Neuronal stem cell (in vitro differentiated cells): Measurements from ENCODE around the gene SLC6A17.

Experiments
- DNase-seq: peaks from one replicate; pipeline ENCODE4 v3.0.0-alpha.2; 2013; ENCODE audit warnings: low spot score
- H2AFZ ChIP-seq: one replicate; pipeline ENCODE4 v1.6.1; 2013; ENCODE audit warnings: mild to moderate bottlenecking, low read length, inconsistent platforms
- H2AK5ac ChIP-seq: 2 replicates; pipeline ENCODE4 v1.6.1; 2013; ENCODE audit warnings: low read depth, mild to moderate bottlenecking, inconsistent platforms, low read length, moderate library complexity, mixed read lengths
- H2BK120ac ChIP-seq: 2 replicates; pipeline ENCODE4 v1.6.1; 2013; ENCODE audit warnings: low read depth, mild to moderate bottlenecking, inconsistent platforms, low read length, moderate library complexity, mixed read lengths
- H2BK12ac ChIP-seq: one replicate; pipeline ENCODE4 v1.6.1; 2013; ENCODE audit warnings: low read length, inconsistent platforms
- H2BK15ac ChIP-seq: 2 replicates; pipeline ENCODE4 v1.6.1; 2013; ENCODE audit warnings: mild to moderate bottlenecking, low read length, inconsistent platforms, mixed read lengths
- H2BK5ac ChIP-seq: one replicate; pipeline ENCODE4 v1.6.1; 2013; ENCODE audit warnings: inconsistent platforms, mild to moderate bottlenecking, low read length, moderate library complexity
- H3K14ac ChIP-seq: one replicate; pipeline ENCODE4 v1.6.1; 2013; ENCODE audit warnings: low read length, inconsistent platforms
- H3K18ac ChIP-seq: 2 replicates; pipeline ENCODE4 v1.6.1; 2013; ENCODE audit warnings: low read length, inconsistent platforms
- H3K23ac ChIP-seq: 2 replicates; pipeline ENCODE4 v1.6.1; 2013; ENCODE audit warnings: low read depth, mild to moderate bottlenecking, mixed read lengths, low read length, inconsistent platforms; ENCODE audit not compliant: poor library complexity
- H3K27ac ChIP-seq: replicated peaks from 3 replicates; pipeline ENCODE4 v1.5.1; 2013; ENCODE audit warnings: low read length, inconsistent platforms
- H3K27me3 ChIP-seq, 3 experiments: 2 replicates each; pipeline ENCODE4 v1.6.1; 2013; ENCODE audit warnings: low read length in 3 of 3, mild to moderate bottlenecking in 2 of 3, inconsistent platforms in 1 of 3, low read depth in 1 of 3, mixed read lengths in 1 of 3, moderate library complexity in 1 of 3; ENCODE audit not compliant: control insufficient read depth in 3 of 3, insufficient read depth in 3 of 3
- H3K36me3 ChIP-seq, 2 donors: replicated peaks in 1 of 2; 2 replicates each; pipeline ENCODE4 v1.6.1; 2013; ENCODE audit warnings: low read length in 2 of 2; ENCODE audit not compliant: control insufficient read depth in 2 of 2, insufficient read depth in 2 of 2
- H3K4ac ChIP-seq: 2 replicates; pipeline ENCODE4 v1.6.1; 2013; ENCODE audit warnings: inconsistent platforms, mild to moderate bottlenecking, low read length, moderate library complexity
- H3K4me1 ChIP-seq, 2 donors: 1 replicate in 1 of 2; 2 replicates in 1 of 2; pipeline ENCODE4 v1.6.1; 2013; ENCODE audit warnings: low read length in 2 of 2, low read depth in 1 of 2; ENCODE audit not compliant: control insufficient read depth in 2 of 2, insufficient read depth in 1 of 2
- H3K4me2 ChIP-seq: one replicate; pipeline ENCODE4 v1.6.1; 2013; ENCODE audit warnings: mild to moderate bottlenecking, low read length, inconsistent platforms; ENCODE audit not compliant: insufficient read depth, poor library complexity, severe bottlenecking
- H3K4me3 ChIP-seq, 2 donors: 2 replicates each; pipeline ENCODE4 v1.5.1; 2013; ENCODE audit warnings: low read length in 2 of 2, mild to moderate bottlenecking in 2 of 2, inconsistent platforms in 1 of 2, moderate library complexity in 1 of 2
- H3K79me1 ChIP-seq: one replicate; pipeline ENCODE4 v1.6.1; 2013; ENCODE audit warnings: low read depth, mild to moderate bottlenecking, inconsistent platforms, low read length, moderate library complexity
- H3K9ac ChIP-seq: one replicate; pipeline ENCODE4 v1.6.1; 2013; ENCODE audit warnings: mild to moderate bottlenecking, low read depth, low read length, inconsistent platforms; ENCODE audit not compliant: poor library complexity
- H3K9me3 ChIP-seq, 2 donors: replicated peaks in 1 of 2; 2 replicates each; pipeline versions ENCODE3 to v1.6.1; 2013; ENCODE audit warnings: low read length in 2 of 2, mild to moderate bottlenecking in 2 of 2, inconsistent platforms in 1 of 2, low read depth in 1 of 2, mixed read lengths in 1 of 2, moderate library complexity in 1 of 2; ENCODE audit not compliant: control insufficient read depth in 2 of 2, insufficient read depth in 1 of 2
- H4K8ac ChIP-seq: one replicate; pipeline ENCODE4 v1.6.1; 2013; ENCODE audit warnings: low read depth, mild to moderate bottlenecking, inconsistent platforms, low read length, moderate library complexity
- H4K91ac ChIP-seq: one replicate; pipeline ENCODE4 v1.6.1; 2013; ENCODE audit warnings: low read length, low read depth, mild to moderate bottlenecking, inconsistent platforms; ENCODE audit not compliant: poor library complexity
- WGBS, 2 donors: extraction: QIAGEN DNeasy Blood & Tissue Kit; methylation state at CpG; one replicate each; pipeline ENCODE4 v1.1.7; 2013; ENCODE audit warnings: missing lambda C conversion rate in 2 of 2, mixed read lengths in 1 of 2; ENCODE audit not compliant: insufficient read length in 2 of 2, insufficient replicate concordance in 1 of 2; ENCODE audit errors: extremely low coverage in 2 of 2; 5-methylcytosine and 5-hydroxymethylcytosine counted together

SLC6A17 gene

GRCh38 chr1:110215621-110216515, 65.6 kb downstream of the SLC6A17 start:
- Histone ChIP-seq H3K23ac (no peak overlapping the region), H3K79me1 (no peaks in the 10 kb centered on the region), H3K4ac (no peak overlapping the region), H3K18ac (no peak overlapping the region), H2BK15ac (no peak overlapping the region), H3K9ac (no peak overlapping the region), H3K27me3 (peaks cover 11 to 64% (median 22%) of the 10 kb centered on the region in 3 experiments), H3K4me2 (no peak overlapping the region), H3K36me3 (no peaks in the 10 kb centered on the region), H3K4me1 (peaks cover 6 to 16% of the 10 kb centered on the region in 2 donors), H4K91ac (no peak overlapping the region), H3K9me3 (no peaks in the 10 kb centered on the region), H2BK120ac (no peak overlapping the region), H2AK5ac (no peak overlapping the region), H2BK5ac (no peak overlapping the region), H4K8ac (no peak overlapping the region), H3K27ac (no peak overlapping the region), H3K4me3 (no peak overlapping the region), H3K14ac (no peak overlapping the region), H2AFZ (no peak overlapping the region), H2BK12ac (no peak overlapping the region)
- no CpG with 5 or more reads among the region's 7 CpGs for WGBS, 2 donors
- DNase-seq: no peak

- Histone ChIP-seq H3K36me3 (no peaks in the 10 kb centered on the region), H2AFZ (no peak overlapping the region), H3K4me3 (no peak overlapping the region), H2BK15ac (no peak overlapping the region), H4K91ac (no peak overlapping the region), H2BK120ac (no peak overlapping the region), H3K23ac (no peak overlapping the region), H3K27me3 (peaks cover under 1 to 54% (median 11%) of the 10 kb centered on the region in 3 experiments), H3K4me1 (peaks cover 5 to 12% of the 10 kb centered on the region in 2 donors), H2AK5ac (no peak overlapping the region), H3K14ac (no peak overlapping the region), H2BK12ac (no peak overlapping the region), H3K18ac (no peak overlapping the region), H3K27ac (no peak overlapping the region), H3K9me3 (no peaks in the 10 kb centered on the region), H3K4me2 (no peak overlapping the region), H3K79me1 (no peaks in the 10 kb centered on the region), H2BK5ac (no peak overlapping the region), H4K8ac (no peak overlapping the region), H3K9ac (no peak overlapping the region), H3K4ac (no peak overlapping the region)
- WGBS, 2 donors: no CpG with 5 or more reads among the region's 6 CpGs
- no peak for DNase-seq
Measured at GRCh38 chr1:110216844-110217444, 66.7 kb downstream of the SLC6A17 start.

- no peak overlapping the region for H3K27ac ChIP-seq
- no peak overlapping the region for H2AK5ac ChIP-seq
- no peak overlapping the region for H2BK15ac ChIP-seq
- H3K4me1 ChIP-seq: peaks cover 3 to 4% of the 10 kb centered on the region in 2 donors
- no peaks in the 10 kb centered on the region for H3K9me3 ChIP-seq
- no peak overlapping the region for H4K91ac ChIP-seq
- H2AFZ ChIP-seq: no peak overlapping the region
- H2BK120ac ChIP-seq: no peak overlapping the region
- no peak for DNase-seq
- no peaks in the 10 kb centered on the region for H3K36me3 ChIP-seq
- H3K18ac ChIP-seq: no peak overlapping the region
- no peak overlapping the region for H2BK5ac ChIP-seq
- no peak overlapping the region for H3K23ac ChIP-seq
- H3K79me1 ChIP-seq: no peaks in the 10 kb centered on the region
- H3K14ac ChIP-seq: no peak overlapping the region
- no peak overlapping the region for H3K4me3 ChIP-seq
- H2BK12ac ChIP-seq: no peak overlapping the region
- no peak overlapping the region for H3K9ac ChIP-seq
- H3K4ac ChIP-seq: no peak overlapping the region
- peaks cover 0 to 43% (median 2%) of the 10 kb centered on the region in 3 experiments for H3K27me3 ChIP-seq
- no peak overlapping the region for H4K8ac ChIP-seq
- H3K4me2 ChIP-seq: no peak overlapping the region
- 100% methylated on average over 1 of the region's 5 CpGs; no CpG with 5 or more reads in 1 of the 2 donors for WGBS, 2 donors
Measured at GRCh38 chr1:110218137-110218536, 67.8 kb downstream of the SLC6A17 start.

GRCh38 chr1:110218739-110219138, 68.4 kb downstream of the SLC6A17 start:
- H2BK12ac ChIP-seq: no peak overlapping the region
- no peak overlapping the region for H2BK5ac ChIP-seq
- no peak overlapping the region for H4K8ac ChIP-seq
- no peak overlapping the region for H4K91ac ChIP-seq
- peaks cover 0 to 37% (median 2%) of the 10 kb centered on the region in 3 experiments for H3K27me3 ChIP-seq
- no peak overlapping the region for H3K27ac ChIP-seq
- H3K18ac ChIP-seq: no peak overlapping the region
- H3K36me3 ChIP-seq: no peaks in the 10 kb centered on the region
- peaks cover 0 to 3% of the 10 kb centered on the region in 2 donors for H3K4me1 ChIP-seq
- no peak overlapping the region for H3K4me3 ChIP-seq
- H3K79me1 ChIP-seq: no peaks in the 10 kb centered on the region
- no peak overlapping the region for H2BK120ac ChIP-seq
- no peak for DNase-seq
- no peak overlapping the region for H3K4ac ChIP-seq
- H3K23ac ChIP-seq: no peak overlapping the region
- H2AFZ ChIP-seq: no peak overlapping the region
- H3K9ac ChIP-seq: no peak overlapping the region
- H3K4me2 ChIP-seq: no peak overlapping the region
- no peak overlapping the region for H2BK15ac ChIP-seq
- H3K9me3 ChIP-seq: no peaks in the 10 kb centered on the region
- no peak overlapping the region for H2AK5ac ChIP-seq
- WGBS, 2 donors: no CpG with 5 or more reads among the region's 4 CpGs
- no peak overlapping the region for H3K14ac ChIP-seq
